HepG2 (cell line): ENCODE results near the gene ANKS1B. TPM values are rescaled to one million over a fixed set of nuclear protein-coding genes. Genes with fewer than 3 reads are reported as not detected.

Experiments
- ATAC-seq: fragments of 200-7000 bp; cut with Tn5 transposase; 3 replicates; pipeline ENCODE4 v1.9.1; 2020; ENCODE audit warnings: mild to moderate bottlenecking, moderate library complexity
- BruUV-seq: library from RNA; stranded (reverse); fragments of 400-500 nt; replicated peaks from 2 replicates; lab custom pipeline; 2021; lab: Mats Ljungman, UMichigan
- CTCF ChIA-PET: fragments of 300-600 bp; formaldehyde crosslinking; extraction: SDS; loops from one replicate; lab custom pipeline; 2021; ENCODE audit warnings: low total read pairs, inconsistent platforms, low intra/inter-chr PET ratio; lab: Yijun Ruan, JAX
- POLR2A ChIA-PET: fragments of 350-600 bp; sonication (Branson Sonifier 250); formaldehyde crosslinking; loops from one replicate; lab custom pipeline; 2020; ENCODE audit warnings: antibody characterized with exemption, inconsistent platforms; lab: Yijun Ruan, JAX
- DNase-seq: peaks from one replicate; pipeline ENCODE4 v3.0.0-alpha.2; 2015; ENCODE audit warnings: low spot score
- FAIRE-seq: peaks from 3 replicates; lab custom pipeline; 2011; peaks lifted over from hg19 to GRCh38; lab: Jason Lieb, UNC
- H2AFZ ChIP-seq: one replicate; pipeline ENCODE4 v1.6.1; 2011; ENCODE audit warnings: low read length, inconsistent platforms
- H3K27ac ChIP-seq: fragments of 300-600 bp; 3 replicates; pipeline ENCODE4 v1.8.0; 2011; ENCODE audit warnings: mixed run types, mild to moderate bottlenecking, mixed read lengths, low read length, inconsistent platforms; ENCODE audit not compliant: insufficient read depth; ENCODE audit errors: extremely low read length
- H3K27me3 ChIP-seq, 2 experiments: fragments of 200-600 bp in 1 of 2; 2 replicates in 1 of 2; 3 replicates in 1 of 2; pipeline versions ENCODE4 v1.6.0 to v1.8.0; 2011; ENCODE audit warnings: low read length in 2 of 2, mild to moderate bottlenecking in 2 of 2, moderate library complexity in 2 of 2, inconsistent platforms in 1 of 2; ENCODE audit not compliant: insufficient read depth in 2 of 2, control insufficient read depth in 1 of 2
- H3K36me3 ChIP-seq, 2 experiments: fragments of 200-600 bp in 1 of 2; replicated peaks in 1 of 2; 2 replicates in 1 of 2; 3 replicates in 1 of 2; pipeline versions ENCODE4 v1.5.1 to v1.8.0; 2011; ENCODE audit warnings: low read length in 2 of 2, inconsistent platforms in 1 of 2; ENCODE audit not compliant: insufficient read depth in 2 of 2, control insufficient read depth in 1 of 2
- H3K4me1 ChIP-seq: 2 replicates; pipeline ENCODE4 v1.5.1; 2012; ENCODE audit warnings: low read length, inconsistent platforms; ENCODE audit not compliant: insufficient read depth
- H3K4me2 ChIP-seq: 2 replicates; pipeline ENCODE4 v1.6.0; 2011; ENCODE audit warnings: low read depth, low read length, inconsistent platforms
- H3K4me3 ChIP-seq, 3 experiments: fragments of 200-600 bp in 1 of 3; sonication (generic), shearing (Covaris generic) in 1 of 3; replicated peaks in 1 of 3; 2 replicates each; pipeline ENCODE4 v1.5.1; 2011 to 2016; ENCODE audit warnings: low read length in 3 of 3, inconsistent platforms in 2 of 3, low read depth in 2 of 3, mild to moderate bottlenecking in 2 of 3, control low read depth in 1 of 3, mixed read lengths in 1 of 3; ENCODE audit not compliant: insufficient read depth in 1 of 3
- H3K79me2 ChIP-seq: one replicate; pipeline ENCODE4 v1.6.1; 2011; ENCODE audit warnings: low read length, inconsistent platforms; ENCODE audit not compliant: insufficient read depth
- H3K9ac ChIP-seq: 2 replicates; pipeline ENCODE4 v1.6.0; 2011; ENCODE audit warnings: mild to moderate bottlenecking, low read depth, low read length, inconsistent platforms; ENCODE audit not compliant: insufficient read depth
- H3K9me3 ChIP-seq: 2 replicates; pipeline ENCODE4 v1.5.1; 2012; ENCODE audit warnings: mild to moderate bottlenecking, low read length
- H4K20me1 ChIP-seq: 2 replicates; pipeline ENCODE4 v1.6.0; 2011; ENCODE audit warnings: inconsistent platforms, mild to moderate bottlenecking, low read length, moderate library complexity; ENCODE audit not compliant: insufficient read depth
- HNRNPK ChIP-seq: fragments of 200-400 bp; formaldehyde crosslinking; IDR thresholded peaks from 2 replicates; pipeline ENCODE4 v1.6.1; 2018; ENCODE audit warnings: low read length, low read depth, moderate library complexity, mild to moderate bottlenecking; ENCODE audit not compliant: poor library complexity, severe bottlenecking
- PHF8 ChIP-seq: sonication (generic); formaldehyde crosslinking; IDR thresholded peaks from 2 replicates; pipeline ENCODE4 v1.5.0; 2020; ENCODE audit warnings: missing genetic modification reagents
- RFX3 ChIP-seq: IDR thresholded peaks from 2 replicates; pipeline ENCODE4 v1.6.1; 2016; ENCODE audit warnings: missing biosample characterization, missing genetic modification reagents
- TOPORS ChIP-seq: sonication (generic); formaldehyde crosslinking; IDR thresholded peaks from 2 replicates; pipeline ENCODE4 v1.8.0; 2023; ENCODE audit warnings: mild to moderate bottlenecking, missing genetic modification reagents
- ZBTB1 ChIP-seq: sonication (generic); formaldehyde crosslinking; IDR thresholded peaks from 2 replicates; pipeline ENCODE4 v1.4.0; 2020; ENCODE audit warnings: missing genetic modification reagents, borderline replicate concordance
- ZNF703 ChIP-seq: sonication (generic); formaldehyde crosslinking; IDR thresholded peaks from 2 replicates; pipeline ENCODE4 v1.5.1; 2020; ENCODE audit warnings: missing genetic modification reagents, mild to moderate bottlenecking, moderate library complexity, borderline replicate concordance
- ZNF713 ChIP-seq: sonication (generic); formaldehyde crosslinking; IDR thresholded peaks from 2 replicates; pipeline ENCODE4 v1.4.0; 2020; ENCODE audit warnings: mild to moderate bottlenecking, missing genetic modification reagents
- WGBS: methylation state at CpG from one replicate; pipeline ENCODE4 v1.1.6; 2017; ENCODE audit warnings: low lambda C conversion rate; 5-methylcytosine and 5-hydroxymethylcytosine counted together
- in situ Hi-C: cut with HindIII; loops from 2 replicates; pipeline ENCODE4 v1.10.0; 2017; ENCODE audit warnings: low pct_unique_long_range_greater_than_20kb; ENCODE audit not compliant: extremely low pct_ligation_motif_present
- intact Hi-C: fragments of 100-400 bp; cut with micrococcal nuclease; formaldehyde crosslinking; loops from one replicate; pipeline ENCODE4 v1.10.0; 2022; ENCODE audit not compliant: unreplicated experiment
- polyA plus RNA-seq, 8 experiments: library from polyadenylated mRNA; depleted of rRNA in 3 of 8; stranded (reverse) in 7 of 8; unstranded in 1 of 8; fragments of >200 nt; fragmentation: Illumina TruSeq in 4 of 8; extraction: Trizol in 4 of 8; gene quantifications; 2 replicates each; pipeline versions ENCODE4 v1.2.1 to v1.2.3, GENCODE V29; 2011 to 2016; ENCODE audit warnings: low read depth in 4 of 8, missing spikeins in 1 of 8, mixed read lengths in 1 of 8; ENCODE audit not compliant: insufficient read depth in 1 of 8
- total RNA-seq, 5 experiments: library from RNA; depleted of rRNA; stranded (reverse); fragments of >200 nt; fragmentation: Illumina TruSeq; extraction: Trizol; gene quantifications; 2 replicates each; pipeline ENCODE4 v1.2.3, GENCODE V29; 2016; ENCODE audit warnings: low read depth in 1 of 5
- TF ChIP-seq, protein P1 (sequence below): sonication (generic); formaldehyde crosslinking; IDR thresholded peaks from 2 replicates; pipeline ENCODE4 v1.4.0; 2020; ENCODE audit warnings: missing genetic modification reagents
- TF ChIP-seq, protein P2 (sequence below): sonication (generic); formaldehyde crosslinking; IDR thresholded peaks from 2 replicates; pipeline ENCODE4 v1.5.0; 2020; ENCODE audit warnings: mild to moderate bottlenecking, missing genetic modification reagents

ANKS1B gene
- total and polyA plus RNA-seq, 2 of the 13 experiments (the other 11 are each of a cell fraction or from before 2014, with no cell fraction given) = 0.15 TPM; not detected in 1

DNA sequence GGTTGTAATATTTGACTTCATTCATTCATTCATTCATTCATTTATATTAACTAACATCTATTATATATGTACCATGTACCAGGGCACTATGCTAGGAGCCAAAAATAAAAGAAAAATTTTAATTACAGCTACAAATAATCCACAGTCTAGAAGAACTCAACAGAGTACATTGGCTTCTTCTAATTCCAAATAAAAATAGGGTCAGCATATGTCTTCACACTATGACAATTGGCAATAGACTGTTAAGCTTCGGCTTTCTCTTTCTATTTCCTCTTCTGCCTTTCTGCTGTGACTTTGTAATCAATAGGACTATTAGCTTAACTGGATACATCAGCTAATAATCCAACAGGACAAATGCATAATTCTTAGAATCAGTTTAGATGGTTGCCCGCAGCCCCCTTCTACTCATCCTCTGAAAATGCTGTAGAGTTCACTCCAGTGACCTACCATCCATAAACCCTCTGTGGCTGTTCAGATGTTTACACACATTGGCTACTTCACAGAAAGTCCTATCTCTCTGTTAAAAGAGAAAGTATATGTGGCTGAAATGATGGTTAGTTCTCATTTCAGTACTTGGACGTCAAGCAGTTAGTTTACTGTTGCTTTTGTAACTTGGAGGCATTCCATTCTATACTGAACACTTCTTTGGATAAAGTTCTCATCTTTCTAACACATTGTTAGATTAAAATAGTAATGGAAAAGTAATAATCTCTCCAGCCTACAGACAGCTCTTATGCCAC is 782.7 kb downstream of the ANKS1B start:
- no peaks in the 10 kb centered on the region for H3K9me3 ChIP-seq
- H4K20me1 ChIP-seq = no peaks in the 10 kb centered on the region
- H3K4me1 ChIP-seq = no peaks in the 10 kb centered on the region
- in situ Hi-C loops (no loop called here), intact Hi-C loops (no loop called here)
- no peak overlapping the region for H2AFZ ChIP-seq
- no peak overlapping the region for H3K27ac ChIP-seq
- ChIA-PET POLR2A (no interaction called here), CTCF (no interaction called here)
- no peak overlapping the region for H3K4me3 ChIP-seq
- WGBS = 23% methylated on average over 3 of the region's 3 CpGs
- ATAC-seq = no peak
- no peak overlapping the region for H3K4me2 ChIP-seq
- DNase-seq = no peak
- TF ChIP-seq PHF8 (CRISPR knock-in tag) = no peak
- no peak for TF ChIP-seq ZNF713 (CRISPR knock-in tag)
- TF ChIP-seq, protein P1, sequence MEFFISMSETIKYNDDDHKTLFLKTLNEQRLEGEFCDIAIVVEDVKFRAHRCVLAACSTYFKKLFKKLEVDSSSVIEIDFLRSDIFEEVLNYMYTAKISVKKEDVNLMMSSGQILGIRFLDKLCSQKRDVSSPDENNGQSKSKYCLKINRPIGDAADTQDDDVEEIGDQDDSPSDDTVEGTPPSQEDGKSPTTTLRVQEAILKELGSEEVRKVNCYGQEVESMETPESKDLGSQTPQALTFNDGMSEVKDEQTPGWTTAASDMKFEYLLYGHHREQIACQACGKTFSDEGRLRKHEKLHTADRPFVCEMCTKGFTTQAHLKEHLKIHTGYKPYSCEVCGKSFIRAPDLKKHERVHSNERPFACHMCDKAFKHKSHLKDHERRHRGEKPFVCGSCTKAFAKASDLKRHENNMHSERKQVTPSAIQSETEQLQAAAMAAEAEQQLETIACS (CRISPR knock-in tag) = no peak
- no peak for TF ChIP-seq HNRNPK
- TF ChIP-seq, protein P2, sequence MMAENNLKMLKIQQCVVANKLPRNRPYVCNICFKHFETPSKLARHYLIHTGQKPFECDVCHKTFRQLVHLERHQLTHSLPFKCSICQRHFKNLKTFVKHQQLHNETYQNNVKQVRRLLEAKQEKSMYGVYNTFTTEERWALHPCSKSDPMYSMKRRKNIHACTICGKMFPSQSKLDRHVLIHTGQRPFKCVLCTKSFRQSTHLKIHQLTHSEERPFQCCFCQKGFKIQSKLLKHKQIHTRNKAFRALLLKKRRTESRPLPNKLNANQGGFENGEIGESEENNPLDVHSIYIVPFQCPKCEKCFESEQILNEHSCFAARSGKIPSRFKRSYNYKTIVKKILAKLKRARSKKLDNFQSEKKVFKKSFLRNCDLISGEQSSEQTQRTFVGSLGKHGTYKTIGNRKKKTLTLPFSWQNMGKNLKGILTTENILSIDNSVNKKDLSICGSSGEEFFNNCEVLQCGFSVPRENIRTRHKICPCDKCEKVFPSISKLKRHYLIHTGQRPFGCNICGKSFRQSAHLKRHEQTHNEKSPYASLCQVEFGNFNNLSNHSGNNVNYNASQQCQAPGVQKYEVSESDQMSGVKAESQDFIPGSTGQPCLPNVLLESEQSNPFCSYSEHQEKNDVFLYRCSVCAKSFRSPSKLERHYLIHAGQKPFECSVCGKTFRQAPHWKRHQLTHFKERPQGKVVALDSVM (CRISPR knock-in tag) = no peak
- TF ChIP-seq ZBTB1 = no peak
- no peak for TF ChIP-seq ZNF703
- no peak for TF ChIP-seq TOPORS (CRISPR knock-in tag)
- TF ChIP-seq RFX3 (CRISPR knock-in tag) = no peak
- no peaks in the 10 kb centered on the region; a peak in 1 of 5 replicates for H3K27me3 ChIP-seq
- FAIRE-seq = no peak
- no peaks in the 10 kb centered on the region for H3K79me2 ChIP-seq
- H3K36me3 ChIP-seq = no peaks in the 10 kb centered on the region
- no peak overlapping the region for H3K9ac ChIP-seq
- BruUV-seq = no TSS peak
